Activated T-cell treated with anti-CD3 and anti-CD28 coated beads for 1 hour (primary cell): ENCODE data around the gene PPA1.
"Not testable (repeated sequence)": the region's sequence is repeated elsewhere in the genome, so short reads cannot be mapped to it uniquely, and the experiment has no call there.

ENCODE experiments used
- DNase-seq: peaks from one replicate; pipeline ENCODE4 v3.0.0-alpha.2; 2020; ENCODE audit warnings: low read depth

PPA1 gene

GRCh38 chr10:70233109-70233938 is at the start of gene PPA1:
PPA1 (minus strand) TSS chr10:70233429; CDS start chr10:70233327, 102 bp downstream.
- peak; percentile 100 for DNase-seq

- no peak for DNase-seq
These were observed 48.4 kb upstream of the PPA1 start for GRCh38 chr10:70281609-70282008.

GRCh38 chr10:70280099-70280498 is 46.9 kb upstream of the PPA1 start:
- DNase-seq: no peak

DNA sequence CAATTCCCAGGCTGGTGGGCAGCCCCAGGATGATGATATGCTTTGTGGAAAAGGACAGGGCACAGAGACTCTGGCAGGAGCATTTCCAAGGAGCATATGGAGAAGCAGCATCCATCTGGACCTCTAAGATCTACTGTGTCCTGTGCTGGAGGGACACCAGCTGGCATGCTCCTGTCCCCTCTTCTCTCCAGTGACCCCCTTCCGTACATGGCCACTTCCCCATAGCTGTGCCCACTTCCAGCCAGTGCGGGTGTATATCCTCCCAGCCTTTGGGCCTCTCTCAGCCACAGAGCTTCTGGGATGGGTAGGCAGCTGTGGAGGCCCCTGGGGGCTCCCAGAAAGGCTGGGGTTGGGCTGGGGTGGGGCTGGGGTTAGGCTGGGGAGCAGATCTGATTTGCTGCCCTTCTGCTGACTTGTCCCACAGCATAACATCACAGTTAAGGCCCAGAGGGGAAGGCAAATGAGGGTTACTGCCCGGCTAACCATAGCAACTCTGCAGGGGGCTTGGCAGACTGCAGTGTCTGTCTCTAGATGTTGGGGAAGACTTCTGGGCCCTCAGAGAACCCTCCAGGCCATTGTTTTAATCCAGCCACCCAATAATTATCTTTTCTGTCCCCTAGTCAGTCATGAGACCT is 44.3 kb upstream of the PPA1 start:
- no peak for DNase-seq

DNA sequence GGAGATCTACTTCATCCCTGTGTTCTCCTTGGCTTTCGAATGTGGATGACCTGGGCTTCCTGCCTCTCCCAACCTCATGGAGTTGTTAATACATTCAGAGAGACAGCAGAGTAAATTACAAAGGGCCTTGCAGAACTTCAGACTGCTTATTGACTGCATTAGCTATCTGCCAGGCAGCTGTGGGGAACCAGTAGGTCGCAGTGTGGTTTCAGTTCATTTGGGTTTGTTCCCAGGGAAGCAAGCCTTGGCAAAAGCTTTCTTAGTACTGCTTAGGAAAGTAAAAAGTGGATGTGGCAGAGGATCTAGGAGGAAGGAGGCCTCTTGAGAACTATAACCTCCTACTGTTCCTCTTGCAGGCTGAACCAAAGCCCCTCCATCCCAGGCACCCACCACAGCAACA is 41.4 kb upstream of the PPA1 start:
- no peak for DNase-seq

DNA sequence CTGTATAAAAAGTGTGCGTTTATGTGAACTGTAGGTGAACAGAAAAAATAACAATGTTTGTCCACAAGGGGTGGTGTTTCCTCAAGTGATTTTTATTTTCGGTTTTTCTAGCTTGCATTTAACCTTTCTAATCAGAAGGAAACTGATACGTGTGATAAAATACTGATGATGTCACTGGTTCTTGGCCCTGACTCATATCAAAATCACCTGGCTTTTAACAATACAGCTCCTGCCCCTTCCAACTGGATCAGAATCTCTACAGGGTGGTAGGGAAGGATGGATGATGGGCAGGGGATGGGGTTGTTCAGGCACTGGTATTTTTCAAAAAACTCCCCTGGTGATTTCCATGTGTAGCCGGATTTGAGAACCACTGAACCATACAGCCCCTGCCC is 39.7 kb upstream of the PPA1 start:
- no peak for DNase-seq

DNA sequence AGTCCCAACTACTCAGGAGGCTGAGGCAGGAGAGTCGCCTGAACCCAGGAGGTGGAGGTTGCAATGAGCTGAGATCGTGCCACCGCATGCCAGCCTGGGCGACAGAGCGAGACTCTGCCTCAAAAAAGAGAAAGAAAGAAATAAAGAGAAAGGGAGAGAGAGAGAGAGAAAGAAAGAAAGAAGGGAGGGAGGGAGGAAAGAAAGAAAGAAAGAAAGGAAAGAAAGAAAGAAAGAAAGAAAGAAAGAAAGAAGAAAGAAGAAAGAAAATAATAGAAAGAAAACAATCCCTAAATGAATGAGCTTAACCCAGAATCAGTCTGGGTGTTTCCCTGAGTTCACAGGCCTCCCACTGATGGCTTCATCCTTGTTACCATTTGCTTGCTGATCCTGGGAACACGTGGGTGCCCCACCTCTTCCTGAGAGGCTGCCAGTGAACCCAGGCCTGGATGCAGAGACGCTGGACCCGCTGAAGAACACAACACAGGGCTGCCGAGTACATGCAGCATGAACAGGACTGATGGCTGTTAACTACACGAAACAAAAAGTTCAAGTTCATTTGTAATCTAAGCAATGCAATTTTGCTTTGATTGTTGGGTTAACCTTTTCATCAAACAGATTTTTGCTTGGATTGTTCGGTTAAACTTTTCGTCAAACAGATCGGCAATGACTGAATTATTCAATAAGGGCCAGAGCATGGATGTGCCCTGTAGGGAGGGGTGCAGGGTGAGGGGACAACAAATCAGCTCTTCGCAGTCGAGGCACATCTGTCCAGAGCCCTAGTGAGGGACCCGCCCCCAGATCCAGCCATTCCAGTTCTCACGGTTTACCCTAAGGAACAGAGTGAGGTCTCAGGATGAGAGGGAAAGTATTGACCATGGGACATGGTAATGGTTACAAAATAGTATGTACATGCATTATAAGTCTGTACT is 39.0 kb upstream of the PPA1 start:
- DNase-seq: no peak

GRCh38 chr10:70270952-70271351 is 37.7 kb upstream of the PPA1 start:
- no peak for DNase-seq

- DNase-seq: no peak
These were observed 36.5 kb upstream of the PPA1 start for GRCh38 chr10:70269741-70270140.

GRCh38 chr10:70268376-70268775 is 35.1 kb upstream of the PPA1 start:
- no peak for DNase-seq

DNA sequence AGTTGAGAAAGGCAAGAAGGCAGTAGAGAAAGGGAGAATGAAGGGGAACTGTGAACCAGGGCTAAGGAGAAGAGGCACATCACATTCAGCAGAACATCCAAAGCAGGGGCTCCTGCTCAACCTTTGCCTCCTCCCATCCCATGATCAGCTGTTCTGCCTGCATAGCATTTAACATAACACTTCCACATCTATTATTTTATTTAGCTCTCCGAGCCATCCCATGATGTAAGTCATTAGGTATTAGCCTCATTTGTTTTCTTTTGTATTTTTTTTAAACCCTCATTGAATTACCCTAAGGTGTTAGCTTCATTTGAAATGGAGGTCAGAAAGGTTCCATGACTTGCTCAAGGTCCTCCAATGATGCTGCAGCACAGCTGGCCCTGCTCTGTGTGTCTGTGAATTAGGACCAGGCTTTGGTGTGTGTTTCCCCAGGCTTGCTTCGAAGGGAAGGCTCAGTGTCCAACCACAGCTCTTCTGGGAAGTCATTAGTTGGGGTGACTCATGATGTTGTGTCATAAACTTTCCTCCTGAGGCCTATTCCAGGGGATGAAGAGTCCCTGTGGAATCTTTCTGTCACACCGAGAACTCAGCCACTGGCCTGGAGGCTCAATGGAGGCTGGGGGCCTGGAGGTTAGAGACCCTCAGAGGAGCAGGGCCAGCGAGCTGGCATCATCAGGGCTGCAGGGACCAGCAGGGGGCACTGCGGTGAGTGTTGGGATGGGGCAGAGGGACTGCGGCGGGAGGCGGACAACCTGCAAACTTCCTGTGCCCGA is 34.1 kb upstream of the PPA1 start:
- no peak for DNase-seq

DNA sequence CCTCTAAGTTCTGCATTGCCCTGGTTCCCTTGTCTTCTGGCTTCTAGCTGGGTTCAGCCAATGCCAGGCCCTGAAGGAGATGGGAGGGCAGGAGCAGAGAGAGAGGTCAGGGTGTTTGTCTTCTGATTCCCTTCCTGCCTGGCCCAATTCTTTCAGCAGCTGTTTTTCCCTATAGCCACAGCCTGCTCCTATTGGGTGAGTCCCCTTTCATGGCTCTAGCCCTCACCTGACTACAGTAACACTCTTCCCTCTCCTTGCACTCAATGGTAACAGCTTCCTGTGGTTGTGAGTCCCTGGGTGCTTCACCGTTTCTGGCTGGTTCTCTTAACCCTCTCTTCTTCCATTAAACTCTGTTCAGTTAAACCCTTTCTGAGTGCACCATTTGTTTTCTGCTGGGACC is 33.5 kb upstream of the PPA1 start:
- no peak for DNase-seq

DNA sequence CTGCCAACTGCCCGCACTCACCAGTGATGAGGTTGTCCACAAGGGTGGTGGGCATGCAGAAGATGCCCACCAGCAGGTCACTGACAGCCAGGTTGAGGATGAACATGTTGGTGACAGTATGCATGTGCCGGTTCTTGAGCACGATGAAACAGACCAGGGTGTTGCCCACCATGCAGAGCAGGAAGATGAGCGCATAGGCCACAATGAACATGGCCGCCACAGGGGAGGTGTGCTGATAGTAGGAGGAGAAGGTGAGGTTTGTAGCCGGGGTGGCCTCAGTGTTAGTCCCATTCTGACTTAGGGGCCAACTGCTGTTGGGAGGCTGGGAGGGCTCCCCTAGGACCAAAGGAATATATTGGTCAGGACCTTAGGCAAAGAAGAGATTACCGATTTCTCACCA is 32.8 kb upstream of the PPA1 start:
- no peak for DNase-seq

DNA sequence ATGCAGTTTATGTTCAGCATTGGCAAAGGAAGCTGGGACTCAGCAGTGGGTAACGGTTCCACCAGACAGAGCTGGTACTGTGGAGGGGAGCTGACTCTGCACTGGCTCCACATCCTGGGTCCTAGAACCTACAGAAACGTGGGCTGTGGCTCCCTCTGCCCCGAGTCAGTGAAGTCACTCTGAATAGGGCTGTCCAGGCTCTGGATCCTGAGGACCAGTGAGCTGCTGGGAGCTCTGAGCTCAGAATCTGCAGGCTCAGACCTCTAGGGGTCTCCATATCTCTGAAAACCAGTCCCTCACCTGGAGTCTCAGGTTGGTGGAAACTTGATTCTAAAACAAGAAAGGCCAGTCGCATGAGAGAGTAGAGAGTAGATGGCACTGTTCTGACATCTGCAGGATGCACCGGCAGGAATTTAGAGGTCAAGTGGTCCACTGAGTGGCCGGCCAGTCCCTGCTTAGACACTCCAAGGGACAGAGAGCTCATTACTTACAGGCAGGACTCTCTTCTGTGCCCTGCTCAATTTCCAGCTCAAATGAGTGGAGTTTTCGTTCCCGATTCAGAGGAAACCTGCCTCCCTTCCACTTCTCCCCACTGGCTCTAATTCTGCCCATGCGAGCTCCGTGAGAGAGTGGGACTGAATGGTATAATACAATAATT is 31.9 kb upstream of the PPA1 start:
- DNase-seq: no peak

DNA sequence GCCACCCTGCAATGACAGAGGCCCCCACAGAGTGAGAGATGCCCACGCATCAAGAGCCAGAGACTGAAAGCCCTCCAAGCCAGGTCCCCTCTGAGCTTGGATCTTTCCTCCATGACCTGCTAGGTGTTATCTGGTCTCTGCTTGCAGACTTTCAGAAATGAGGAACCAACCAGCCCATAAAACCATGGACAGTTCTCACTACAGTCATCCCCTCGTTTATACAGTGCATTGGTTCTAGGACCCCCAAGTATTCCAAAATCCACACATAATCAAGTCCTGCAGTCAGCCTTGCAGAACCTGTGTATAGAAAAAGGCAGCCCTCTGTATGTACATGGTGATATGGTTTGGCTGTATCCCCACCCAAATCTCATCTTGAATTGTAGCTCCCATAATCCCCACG is 27.5 kb upstream of the PPA1 start:
- no peak for DNase-seq

GRCh38 chr10:70260259-70260658 is 27.0 kb upstream of the PPA1 start:
- DNase-seq: no peak

- DNase-seq: no peak
These were observed 25.0 kb upstream of the PPA1 start for GRCh38 chr10:70258216-70258615.

DNA sequence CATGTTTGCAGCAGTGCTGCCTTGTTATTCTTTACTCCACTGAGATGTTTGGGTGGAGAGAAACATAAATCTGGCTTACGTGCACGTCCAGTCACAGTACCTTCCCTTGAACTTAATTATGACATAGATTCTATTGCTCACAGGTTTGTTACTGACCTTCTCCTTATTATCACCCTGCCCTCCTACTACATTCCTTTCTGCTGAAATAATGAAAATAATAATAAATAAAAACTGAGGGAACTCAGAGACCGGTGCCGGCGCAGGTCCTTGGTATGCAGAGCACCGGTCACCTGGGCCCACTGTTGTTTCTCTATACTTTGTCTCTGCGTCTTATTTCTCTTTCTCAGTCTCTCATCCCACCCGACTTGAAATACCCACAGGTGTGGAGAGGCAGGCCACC is 24.6 kb upstream of the PPA1 start:
- not testable (repeated sequence) for DNase-seq

DNA sequence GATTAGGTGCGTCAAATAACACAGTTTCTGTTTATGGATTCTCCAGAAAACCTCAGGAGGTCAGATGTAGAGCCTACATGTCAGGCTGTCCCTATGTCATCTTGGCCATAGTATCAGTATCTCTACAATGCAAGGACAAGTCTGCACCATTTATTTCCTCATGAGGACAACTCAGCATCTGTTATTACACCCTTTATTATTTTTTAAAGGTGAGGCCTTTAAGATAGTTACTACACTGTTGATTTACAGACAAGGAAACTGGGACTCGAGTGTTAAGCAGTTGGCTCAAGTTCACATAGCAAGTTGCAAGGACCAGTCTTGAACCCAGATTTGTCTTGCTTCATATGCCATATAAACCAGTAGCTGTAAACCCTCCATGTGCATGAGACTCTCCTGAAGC is 23.2 kb upstream of the PPA1 start:
- no peak for DNase-seq

DNA sequence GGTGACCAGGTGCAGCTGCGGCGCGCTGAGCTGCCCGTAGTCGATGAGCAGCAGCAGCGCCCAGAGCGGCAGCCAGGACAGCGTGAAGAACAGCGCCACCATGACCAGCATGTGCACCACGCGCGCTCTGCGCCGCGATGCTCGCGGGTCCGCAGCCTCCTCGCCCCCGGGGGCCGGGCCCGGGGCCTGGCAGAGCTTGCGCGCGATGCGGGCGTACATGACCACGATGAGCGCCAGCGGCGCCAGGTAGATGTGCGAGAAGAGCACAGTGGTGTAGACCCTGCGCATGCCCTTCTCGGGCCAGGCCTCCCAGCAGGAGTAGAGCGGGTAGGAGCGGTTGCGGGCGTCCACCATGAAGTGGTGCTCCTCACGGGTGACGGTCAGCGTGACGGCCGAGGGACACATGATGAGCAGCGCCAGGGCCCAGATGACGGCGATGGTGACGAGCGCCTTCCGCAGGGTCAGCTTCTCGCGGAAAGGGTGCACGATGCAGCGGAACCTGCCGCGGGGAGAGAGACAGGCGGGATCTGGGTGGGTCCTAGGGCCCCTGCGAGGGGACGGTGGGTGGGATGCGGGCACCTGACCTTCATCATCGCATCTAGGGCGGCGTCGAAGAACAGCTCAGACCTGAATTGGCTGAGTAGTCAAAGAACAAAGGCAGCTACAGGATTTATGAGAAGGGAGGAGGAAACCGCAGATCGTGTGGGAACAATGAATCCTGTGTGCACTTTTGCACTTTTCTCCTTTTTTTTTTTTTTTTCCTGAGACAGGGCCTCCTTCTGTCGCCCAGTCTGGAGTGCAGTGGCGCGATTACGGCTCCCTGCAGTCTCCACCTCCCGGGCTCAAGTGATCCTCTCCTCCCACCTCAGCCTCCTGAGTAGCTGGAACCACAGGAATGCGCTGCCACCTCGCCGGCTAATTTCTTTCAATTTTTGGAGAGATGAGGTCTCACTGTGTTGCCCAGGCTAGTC is 22.4 kb upstream of the PPA1 start:
- DNase-seq: peak; percentile 5
